Measurements from ENCODE around the gene NECTIN1. TPM values are rescaled to one million over a fixed set of nuclear protein-coding genes. Genes with fewer than 3 reads are reported as not detected.

The NECTIN1 gene
- total and polyA plus RNA-seq, 4 experiments from 2014 or later, result 1.2 to 3.8 (median 3.5) TPM; not detected in 1

DNA sequence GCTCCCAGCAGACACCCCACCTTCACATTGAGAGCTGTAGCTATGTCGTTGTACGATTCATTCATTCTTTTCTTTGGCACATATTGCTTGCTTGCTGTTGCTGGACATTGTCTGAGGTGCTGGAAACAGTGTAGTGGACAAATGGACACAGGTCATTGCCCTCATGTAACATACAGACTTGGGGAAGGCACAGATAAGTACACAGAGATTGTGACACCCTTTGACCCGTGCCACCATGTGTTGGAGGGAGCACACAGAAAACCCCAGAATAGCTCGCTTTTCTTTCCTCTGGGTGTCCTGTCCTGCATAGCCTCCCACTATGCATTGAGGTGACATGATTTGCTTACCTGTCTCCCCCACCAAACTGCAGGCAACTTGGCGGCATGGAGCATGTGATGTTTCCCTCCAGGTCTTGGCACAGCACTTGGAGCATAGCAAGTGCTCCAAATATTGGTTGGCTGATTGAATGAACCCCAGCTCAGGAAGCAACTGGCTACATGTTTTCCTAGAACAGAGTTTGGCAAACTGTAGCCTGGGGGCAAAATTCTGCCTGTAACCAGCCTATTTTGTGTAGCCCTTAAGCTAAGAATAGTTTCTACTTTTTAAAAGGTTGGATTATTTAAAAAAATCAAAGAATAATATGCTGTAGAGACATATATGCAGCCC is 30.9 kb upstream of the NECTIN1 start:
- no peaks in the 10 kb centered on the region for H3K4me1 ChIP-seq (ENCODE audit: insufficient read depth, low read length)
- H3K4me3 ChIP-seq (ENCODE audit: low read length in 2 of 2), result no peak overlapping the region
- Mint-ChIP-seq H3K27ac (no peak overlapping the region), H3K4me3 (no peak overlapping the region), H3K36me3 (no peaks in the 10 kb centered on the region), H3K9me3 (no peaks in the 10 kb centered on the region), H3K27me3 (peaks cover 18 to 38% of the 10 kb centered on the region in 2 donors), H3K4me1 (no peaks in the 10 kb centered on the region)
- intact Hi-C loops (cut with micrococcal nuclease), result no loop called here
- H3K36me3 ChIP-seq (ENCODE audit: insufficient read depth, low read length), result no peaks in the 10 kb centered on the region
- no peak for DNase-seq
- no peaks in the 10 kb centered on the region for H3K27me3 ChIP-seq (ENCODE audit: insufficient read depth, low read length)
- POLR2A ChIA-PET (ENCODE audit: partially characterized antibody), result no interaction called here
- no peaks in the 10 kb centered on the region for H3K9me3 ChIP-seq (ENCODE audit: control insufficient read depth in 1 of 2, low read length in 2 of 2)
- CTCF ChIA-PET (ENCODE audit: partially characterized antibody), result no interaction called here
- no peak overlapping the region for H3K27ac ChIP-seq (ENCODE audit: low read depth, low read length)

DNA sequence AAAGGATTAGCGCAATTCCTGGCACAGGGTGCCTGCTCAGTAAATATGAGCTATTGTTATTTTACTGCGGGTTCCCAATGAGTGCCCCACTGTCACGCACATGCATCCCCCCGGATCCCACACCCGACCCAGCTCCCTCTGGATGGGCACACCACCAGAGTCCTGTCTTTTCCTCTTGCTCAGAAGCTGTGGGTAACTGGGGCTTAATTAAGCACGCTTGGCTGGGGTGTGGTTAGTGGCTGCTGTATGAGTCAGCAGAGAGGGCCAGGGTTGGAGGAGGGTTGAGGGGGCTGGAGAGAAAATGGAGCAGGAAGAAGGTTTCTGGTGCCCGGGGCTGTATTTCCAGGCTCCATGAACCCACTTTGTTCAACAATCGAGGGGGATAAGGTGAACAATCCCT is 30.3 kb upstream of the NECTIN1 start:
- CTCF ChIA-PET (ENCODE audit: partially characterized antibody), result no interaction called here
- DNase-seq, result no peak
- no peak overlapping the region for H3K27ac Mint-ChIP-seq

DNA sequence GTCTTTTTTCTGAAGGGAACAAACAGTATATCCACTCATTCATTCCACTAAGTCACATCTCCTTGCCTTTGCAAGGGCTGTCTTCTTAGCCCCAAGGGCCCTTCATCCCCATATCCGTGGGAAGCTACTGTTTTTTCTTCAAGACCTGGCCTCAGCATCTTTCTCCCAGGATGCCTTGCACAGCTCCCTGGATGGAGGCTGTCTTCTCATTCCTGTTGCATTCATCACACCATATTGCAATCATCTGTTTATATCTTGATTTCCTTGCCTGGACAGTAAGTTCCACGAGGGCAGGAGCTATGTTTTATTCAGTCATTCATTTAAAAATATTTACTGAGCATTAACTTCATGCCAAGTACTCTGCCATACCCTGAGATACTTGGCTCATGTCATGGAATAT is 29.3 kb upstream of the NECTIN1 start:
- Histone ChIP-seq H3K27ac (ENCODE audit: low read depth, low read length) (no peak overlapping the region), H3K27me3 (ENCODE audit: insufficient read depth, low read length) (no peaks in the 10 kb centered on the region), H3K4me3 (ENCODE audit: low read length in 2 of 2) (no peak overlapping the region), H3K4me1 (ENCODE audit: insufficient read depth, low read length) (no peaks in the 10 kb centered on the region), H3K36me3 (ENCODE audit: insufficient read depth, low read length) (no peaks in the 10 kb centered on the region), H3K9me3 (ENCODE audit: control insufficient read depth in 1 of 2, low read length in 2 of 2) (no peaks in the 10 kb centered on the region)
- H3K36me3 Mint-ChIP-seq, result no peaks in the 10 kb centered on the region
- POLR2A ChIA-PET (ENCODE audit: partially characterized antibody), result no interaction called here
- H3K27ac Mint-ChIP-seq, result no peak overlapping the region
- intact Hi-C loops (cut with micrococcal nuclease), result no loop called here
- H3K4me3 Mint-ChIP-seq, result no peak overlapping the region
- H3K4me1 Mint-ChIP-seq, result no peaks in the 10 kb centered on the region
- peaks cover 20 to 33% of the 10 kb centered on the region in 2 donors for H3K27me3 Mint-ChIP-seq
- no peaks in the 10 kb centered on the region for H3K9me3 Mint-ChIP-seq
- DNase-seq, result no peak
- CTCF ChIA-PET (ENCODE audit: partially characterized antibody), result interaction anchor here (1.4 kb wide), 1 partner anchor 11 kb away, joined by 3 read pairs; no protein-coding TSS in a partner anchor

More for the DNA sequence above, 30.3 kb upstream of the NECTIN1 start:
- Mint-ChIP-seq H3K36me3 (no peaks in the 10 kb centered on the region), H3K9me3 (no peaks in the 10 kb centered on the region), H3K27me3 (peaks cover 20 to 36% of the 10 kb centered on the region in 2 donors), H3K4me1 (no peaks in the 10 kb centered on the region), H3K4me3 (no peak overlapping the region)
- no peaks in the 10 kb centered on the region for H3K27me3 ChIP-seq (ENCODE audit: insufficient read depth, low read length)
- no peaks in the 10 kb centered on the region for H3K36me3 ChIP-seq (ENCODE audit: insufficient read depth, low read length)
- no peak overlapping the region for H3K4me3 ChIP-seq (ENCODE audit: low read length in 2 of 2)
- POLR2A ChIA-PET (ENCODE audit: partially characterized antibody), result no interaction called here
- no peak overlapping the region for H3K27ac ChIP-seq (ENCODE audit: low read depth, low read length)
- H3K4me1 ChIP-seq (ENCODE audit: insufficient read depth, low read length), result no peaks in the 10 kb centered on the region
- H3K9me3 ChIP-seq (ENCODE audit: control insufficient read depth in 1 of 2, low read length in 2 of 2), result no peaks in the 10 kb centered on the region
- intact Hi-C loops (cut with micrococcal nuclease), result no loop called here

DNA sequence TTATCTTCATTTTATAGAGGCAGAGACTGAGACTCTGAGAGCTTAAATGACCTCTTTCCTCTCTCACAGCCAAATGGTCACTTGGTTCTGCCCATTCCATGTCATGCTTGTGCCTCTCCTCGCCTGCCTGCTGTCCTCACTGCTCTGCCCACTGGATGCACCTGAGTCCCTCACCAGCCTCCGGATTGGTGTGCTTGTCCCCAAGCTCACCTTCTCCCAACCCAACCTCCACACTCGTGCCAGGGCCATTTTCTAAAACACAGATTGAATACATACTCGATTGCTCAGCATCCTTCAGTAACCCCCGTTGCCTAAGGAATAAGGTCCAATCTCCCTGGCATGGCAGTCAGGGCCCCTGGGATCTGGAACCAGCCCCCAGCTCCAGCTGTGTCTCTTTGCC is 28.4 kb upstream of the NECTIN1 start:
- intact Hi-C loops (cut with micrococcal nuclease), result no loop called here
- Mint-ChIP-seq H3K27ac (no peak overlapping the region), H3K4me1 (peaks cover 0 to 3% (median under 1%) of the 10 kb centered on the region in 4 donors), H3K4me3 (no peak overlapping the region), H3K27me3 (peaks cover 19 to 37% of the 10 kb centered on the region in 2 donors), H3K36me3 (no peaks in the 10 kb centered on the region), H3K9me3 (no peaks in the 10 kb centered on the region)
- no peak overlapping the region for H3K27ac ChIP-seq (ENCODE audit: low read depth, low read length)
- no peaks in the 10 kb centered on the region for H3K27me3 ChIP-seq (ENCODE audit: insufficient read depth, low read length)
- POLR2A ChIA-PET (ENCODE audit: partially characterized antibody), result no interaction called here
- CTCF ChIA-PET (ENCODE audit: partially characterized antibody), result interaction anchor here (1.4 kb wide), 1 partner anchor 10 kb away, joined by 3 read pairs; no protein-coding TSS in a partner anchor
- H3K4me1 ChIP-seq (ENCODE audit: insufficient read depth, low read length), result no peaks in the 10 kb centered on the region
- H3K36me3 ChIP-seq (ENCODE audit: insufficient read depth, low read length), result no peaks in the 10 kb centered on the region
- H3K4me3 ChIP-seq (ENCODE audit: low read length in 2 of 2), result no peak overlapping the region
- no peaks in the 10 kb centered on the region for H3K9me3 ChIP-seq (ENCODE audit: control insufficient read depth in 1 of 2, low read length in 2 of 2)
- DNase-seq, result no peak

DNA sequence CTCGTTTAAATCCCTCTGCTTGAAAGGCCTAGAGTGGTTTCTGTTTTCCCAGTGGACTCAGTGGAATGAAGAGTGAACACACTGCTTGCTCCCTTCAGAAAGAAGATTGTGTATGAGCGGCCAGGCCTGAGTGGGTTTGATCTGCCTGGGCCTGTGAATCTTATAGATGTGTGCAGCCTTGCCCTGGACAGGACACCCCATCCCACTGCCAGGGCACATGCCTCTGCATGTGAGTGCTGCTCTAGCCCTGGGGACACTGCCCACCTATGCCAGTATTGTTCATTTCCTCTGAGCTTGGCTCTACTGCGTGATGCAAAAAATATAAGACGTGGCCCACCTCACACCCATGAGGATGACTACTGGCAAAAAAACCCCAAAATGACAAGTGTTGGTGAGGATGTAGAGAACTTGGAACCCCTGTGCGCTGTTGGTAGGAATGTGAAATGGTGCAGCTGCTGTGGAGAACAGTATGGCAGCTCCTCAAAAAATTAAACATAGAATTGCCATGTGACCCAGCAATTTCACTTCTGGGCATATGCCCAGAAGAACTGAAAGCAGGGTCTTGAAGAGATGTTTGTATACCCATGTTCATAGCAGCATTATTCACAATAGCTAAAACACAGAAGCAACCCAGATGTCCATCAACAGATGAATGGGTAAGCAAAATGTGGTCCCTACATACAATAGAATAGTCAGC is 27.3 kb upstream of the NECTIN1 start:
- Histone ChIP-seq H3K9me3 (ENCODE audit: control insufficient read depth in 1 of 2, low read length in 2 of 2) (no peaks in the 10 kb centered on the region), H3K27ac (ENCODE audit: low read depth, low read length) (no peak overlapping the region), H3K4me3 (ENCODE audit: low read length in 2 of 2) (no peak overlapping the region), H3K36me3 (ENCODE audit: insufficient read depth, low read length) (no peaks in the 10 kb centered on the region), H3K27me3 (ENCODE audit: insufficient read depth, low read length) (no peaks in the 10 kb centered on the region), H3K4me1 (ENCODE audit: insufficient read depth, low read length) (peaks cover 5% of the 10 kb centered on the region)
- H3K4me3 Mint-ChIP-seq, result no peak overlapping the region
- H3K36me3 Mint-ChIP-seq, result no peaks in the 10 kb centered on the region
- ChIA-PET CTCF (ENCODE audit: partially characterized antibody) (no interaction called here), POLR2A (ENCODE audit: partially characterized antibody) (no interaction called here)
- peaks cover 23 to 40% of the 10 kb centered on the region in 2 donors for H3K27me3 Mint-ChIP-seq
- H3K27ac Mint-ChIP-seq, result no peak overlapping the region
- H3K4me1 Mint-ChIP-seq, result peaks cover 5 to 11% (median 6%) of the 10 kb centered on the region in 4 donors
- no peak for DNase-seq
- no peaks in the 10 kb centered on the region for H3K9me3 Mint-ChIP-seq
- intact Hi-C loops (cut with micrococcal nuclease), result no loop called here

DNA sequence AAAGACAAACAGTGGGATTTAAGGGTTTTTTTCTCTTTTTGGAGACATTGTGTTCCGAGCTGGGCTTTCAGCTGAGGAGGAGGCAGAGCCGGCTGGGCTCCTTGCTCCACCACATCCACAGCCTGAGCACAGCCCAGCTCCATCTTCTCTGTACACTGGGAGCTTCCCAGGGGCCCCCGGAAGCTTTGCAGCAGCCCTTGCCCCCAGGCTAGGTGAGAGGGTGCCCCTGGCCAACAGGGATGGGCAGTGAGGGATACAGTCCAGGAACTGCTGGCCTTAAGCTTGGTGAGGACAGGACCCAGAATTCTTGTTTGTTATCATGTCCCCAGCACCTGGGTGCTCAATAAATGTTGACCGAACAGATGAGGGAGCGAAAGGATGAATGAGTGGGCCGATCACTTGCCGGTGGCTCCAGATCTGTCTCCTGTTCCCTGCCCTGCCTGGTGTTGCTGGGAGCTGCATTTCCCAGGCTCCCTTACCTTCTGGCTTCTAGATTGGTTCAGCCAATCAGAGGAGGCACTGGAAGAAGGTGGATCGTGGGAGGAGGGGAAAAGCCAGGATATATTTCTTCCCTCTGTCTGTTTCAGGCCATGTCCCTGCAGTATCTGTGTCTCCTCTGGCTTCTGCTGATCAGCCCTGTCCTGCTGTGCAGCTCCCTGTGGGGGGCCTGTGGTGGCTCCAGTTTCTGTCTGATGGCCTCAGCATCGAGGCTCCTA is 26.5 kb upstream of the NECTIN1 start:
- Histone ChIP-seq H3K9me3 (ENCODE audit: control insufficient read depth in 1 of 2, low read length in 2 of 2) (no peaks in the 10 kb centered on the region), H3K4me3 (ENCODE audit: low read length in 2 of 2) (no peak overlapping the region), H3K4me1 (ENCODE audit: insufficient read depth, low read length) (peaks cover 7% of the 10 kb centered on the region), H3K36me3 (ENCODE audit: insufficient read depth, low read length) (no peaks in the 10 kb centered on the region), H3K27ac (ENCODE audit: low read depth, low read length) (no peak overlapping the region), H3K27me3 (ENCODE audit: insufficient read depth, low read length) (no peaks in the 10 kb centered on the region)
- Mint-ChIP-seq H3K4me3 (no peak overlapping the region), H3K36me3 (no peaks in the 10 kb centered on the region), H3K27me3 (peaks cover 18 to 41% of the 10 kb centered on the region in 2 donors), H3K27ac (no peak overlapping the region), H3K4me1 (peaks cover 5 to 14% (median 6%) of the 10 kb centered on the region in 4 donors), H3K9me3 (no peaks in the 10 kb centered on the region)
- POLR2A ChIA-PET (ENCODE audit: partially characterized antibody), result no interaction called here
- CTCF ChIA-PET (ENCODE audit: partially characterized antibody), result no interaction called here
- intact Hi-C loops (cut with micrococcal nuclease), result no loop called here
- DNase-seq, result no peak

DNA sequence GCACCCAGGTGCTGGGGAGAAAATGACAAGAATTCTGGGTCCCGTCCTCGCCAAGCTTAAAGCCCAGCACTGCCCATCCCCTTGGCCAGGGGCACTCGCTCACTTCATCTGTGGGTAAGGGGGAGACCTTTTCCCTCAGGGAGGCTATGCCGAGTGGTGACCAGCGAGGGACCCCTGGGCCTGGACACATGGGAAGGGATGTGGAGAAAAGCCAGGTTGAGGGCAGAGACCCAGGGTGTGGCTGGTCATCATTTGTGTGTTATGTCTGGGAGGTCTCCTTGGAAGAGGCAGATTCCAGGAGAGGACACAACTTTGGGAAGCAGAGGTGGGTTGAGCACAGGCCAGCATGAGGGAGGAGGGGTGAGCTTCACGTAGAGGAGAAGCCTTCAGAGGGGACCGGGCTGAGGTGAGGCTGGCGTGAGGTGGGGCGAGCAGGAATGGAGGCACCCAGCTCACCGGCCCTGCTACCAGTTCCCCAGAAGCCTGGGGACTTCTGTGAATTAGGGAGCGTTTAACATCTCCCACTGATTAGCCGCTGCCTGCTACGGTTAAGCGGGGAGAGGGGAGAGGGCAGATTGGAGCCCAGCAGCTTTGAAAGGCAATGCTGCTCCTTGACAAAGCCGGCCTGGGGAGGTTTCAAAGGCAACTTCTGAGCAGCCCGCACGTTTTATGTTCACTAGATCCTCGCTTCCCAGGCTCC is 25.8 kb upstream of the NECTIN1 start:
- intact Hi-C loops (cut with micrococcal nuclease), result no loop called here
- DNase-seq, result no peak
- H3K27me3 Mint-ChIP-seq, result peaks cover 20 to 41% of the 10 kb centered on the region in 2 donors

More for the DNA sequence above, 25.8 kb upstream of the NECTIN1 start:
- no peak overlapping the region for H3K27ac Mint-ChIP-seq
- Histone ChIP-seq H3K4me3 (ENCODE audit: low read length in 2 of 2) (no peak overlapping the region), H3K9me3 (ENCODE audit: control insufficient read depth in 1 of 2, low read length in 2 of 2) (no peaks in the 10 kb centered on the region), H3K36me3 (ENCODE audit: insufficient read depth, low read length) (no peaks in the 10 kb centered on the region), H3K27ac (ENCODE audit: low read depth, low read length) (no peak overlapping the region), H3K4me1 (ENCODE audit: insufficient read depth, low read length) (peaks cover 7% of the 10 kb centered on the region), H3K27me3 (ENCODE audit: insufficient read depth, low read length) (no peaks in the 10 kb centered on the region)
- CTCF ChIA-PET (ENCODE audit: partially characterized antibody), result no interaction called here
- H3K4me3 Mint-ChIP-seq, result no peak overlapping the region
- POLR2A ChIA-PET (ENCODE audit: partially characterized antibody), result no interaction called here
- peaks cover 5 to 14% (median 6%) of the 10 kb centered on the region in 4 donors for H3K4me1 Mint-ChIP-seq
- no peaks in the 10 kb centered on the region for H3K9me3 Mint-ChIP-seq
- H3K36me3 Mint-ChIP-seq, result no peaks in the 10 kb centered on the region
